AG09319 (cell line): Measurements from ENCODE around the gene DCP1B.

Source experiments
- DNase-seq: peaks from one replicate; pipeline ENCODE4 v3.0.0-alpha.2; 2010; ENCODE audit warnings: low read depth; ENCODE audit errors: extremely low read depth
- TF ChIP-seq, protein P1 (sequence below): IDR thresholded peaks from 2 replicates; pipeline ENCODE4 v1.5.1; 2011; ENCODE audit warnings: low read depth, mild to moderate bottlenecking, inconsistent platforms, low read length, moderate library complexity

DCP1B gene

DNA sequence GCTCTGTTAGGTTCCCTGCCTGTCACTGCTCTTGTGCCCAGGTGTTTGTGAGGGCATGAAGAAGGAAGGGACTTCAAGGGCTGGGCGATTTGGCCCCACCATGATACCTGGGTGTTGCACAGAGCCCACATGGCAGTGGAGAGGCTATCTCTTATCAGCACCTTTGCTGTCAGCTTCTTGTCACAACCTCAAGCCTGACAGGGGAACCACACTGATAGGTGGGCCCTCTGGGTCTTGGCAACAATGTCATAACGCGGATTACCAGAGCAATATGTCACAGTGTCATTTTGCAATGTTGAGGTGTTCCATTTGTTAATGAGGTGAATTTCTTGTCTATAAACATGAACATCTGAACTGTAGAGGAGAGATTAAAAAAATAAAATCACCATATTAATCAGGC lies 25.6 kb upstream of the DCP1B start:
- DNase-seq: no peak
- TF ChIP-seq, protein P1, sequence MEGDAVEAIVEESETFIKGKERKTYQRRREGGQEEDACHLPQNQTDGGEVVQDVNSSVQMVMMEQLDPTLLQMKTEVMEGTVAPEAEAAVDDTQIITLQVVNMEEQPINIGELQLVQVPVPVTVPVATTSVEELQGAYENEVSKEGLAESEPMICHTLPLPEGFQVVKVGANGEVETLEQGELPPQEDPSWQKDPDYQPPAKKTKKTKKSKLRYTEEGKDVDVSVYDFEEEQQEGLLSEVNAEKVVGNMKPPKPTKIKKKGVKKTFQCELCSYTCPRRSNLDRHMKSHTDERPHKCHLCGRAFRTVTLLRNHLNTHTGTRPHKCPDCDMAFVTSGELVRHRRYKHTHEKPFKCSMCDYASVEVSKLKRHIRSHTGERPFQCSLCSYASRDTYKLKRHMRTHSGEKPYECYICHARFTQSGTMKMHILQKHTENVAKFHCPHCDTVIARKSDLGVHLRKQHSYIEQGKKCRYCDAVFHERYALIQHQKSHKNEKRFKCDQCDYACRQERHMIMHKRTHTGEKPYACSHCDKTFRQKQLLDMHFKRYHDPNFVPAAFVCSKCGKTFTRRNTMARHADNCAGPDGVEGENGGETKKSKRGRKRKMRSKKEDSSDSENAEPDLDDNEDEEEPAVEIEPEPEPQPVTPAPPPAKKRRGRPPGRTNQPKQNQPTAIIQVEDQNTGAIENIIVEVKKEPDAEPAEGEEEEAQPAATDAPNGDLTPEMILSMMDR: no peak

DNA sequence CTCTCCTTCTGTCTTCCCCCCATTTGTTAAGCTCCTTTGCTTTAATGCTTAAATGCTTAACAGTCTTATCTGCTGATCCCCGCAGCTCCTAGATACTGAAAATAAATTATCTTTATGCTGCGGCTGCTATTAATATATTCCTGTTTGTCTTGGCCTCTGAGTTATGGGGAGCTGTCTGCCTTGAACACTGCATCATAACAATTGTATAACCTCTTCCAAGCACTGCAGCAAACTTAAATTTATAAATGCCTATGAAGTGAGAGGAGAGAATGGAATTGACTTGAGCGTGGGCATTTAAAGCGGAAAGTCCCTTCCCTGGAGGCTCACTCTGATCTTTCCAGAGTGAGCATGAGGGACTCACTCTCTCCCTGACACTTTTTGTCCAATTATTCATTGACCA lies 23.1 kb upstream of the DCP1B start:
- TF ChIP-seq, protein P1: no peak
- DNase-seq: no peak

DNA sequence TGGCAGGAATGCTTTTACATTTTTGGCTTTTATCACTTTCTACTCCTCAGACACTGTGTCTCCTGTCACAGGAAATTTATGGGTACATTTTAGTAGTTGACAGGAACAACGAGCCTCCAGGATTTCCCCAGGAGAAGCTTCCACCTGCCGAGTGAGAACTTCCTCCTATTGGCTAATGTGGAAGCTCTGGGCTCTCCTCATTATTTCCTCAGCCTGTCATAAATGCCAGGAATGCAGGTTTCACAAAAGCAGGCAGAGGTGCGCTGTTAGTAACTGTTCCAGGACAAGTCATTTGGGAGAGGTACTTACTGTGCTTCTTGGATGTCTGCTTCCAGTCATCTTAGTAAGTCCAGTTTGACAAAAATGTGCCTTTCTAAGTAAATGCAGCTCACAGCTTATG lies 19.1 kb upstream of the DCP1B start:
- TF ChIP-seq, protein P1: no peak

DNA sequence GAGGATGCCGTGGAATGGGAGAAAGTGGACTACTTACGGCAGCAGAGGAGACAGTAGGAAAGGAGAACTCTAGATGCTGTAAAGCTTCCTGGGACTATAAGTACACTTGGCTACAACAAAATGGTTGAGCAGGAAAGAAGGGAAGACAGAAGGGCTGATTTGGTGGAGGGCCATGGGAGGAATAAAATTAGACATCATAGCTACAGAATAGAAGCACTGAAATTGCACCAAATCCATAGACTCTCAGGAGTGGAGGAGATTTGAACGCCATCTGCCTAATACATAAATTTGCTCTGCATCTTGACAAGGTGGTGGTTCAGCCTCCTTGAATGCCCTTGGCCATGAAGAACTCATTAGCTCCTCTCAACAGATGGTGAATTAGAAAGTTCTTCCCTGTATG lies 16.3 kb upstream of the DCP1B start:
- TF ChIP-seq, protein P1: no peak
- no peak for DNase-seq

More for the DNA sequence above, 19.1 kb upstream of the DCP1B start:
- DNase-seq: no peak

DNA sequence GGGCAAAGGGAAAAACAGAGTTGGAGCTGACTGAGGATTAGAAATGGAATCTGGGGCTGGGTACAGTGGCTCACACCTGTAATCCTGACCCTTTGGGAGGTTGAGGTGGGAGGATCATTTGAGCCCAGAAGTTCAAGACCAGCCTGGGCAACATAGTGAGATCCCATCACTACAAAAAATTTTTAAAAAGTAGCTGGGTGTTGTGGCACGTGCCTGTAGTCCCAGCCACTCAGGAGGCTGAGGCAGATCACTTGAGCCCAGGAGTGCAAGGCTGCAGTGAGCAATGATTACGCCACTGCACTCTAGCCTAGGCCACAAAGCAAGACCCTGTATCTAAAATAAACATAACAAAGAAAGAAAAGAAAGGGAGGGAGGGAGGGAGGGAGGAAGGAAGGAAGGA lies 14.9 kb upstream of the DCP1B start:
- no peak for DNase-seq

DNA sequence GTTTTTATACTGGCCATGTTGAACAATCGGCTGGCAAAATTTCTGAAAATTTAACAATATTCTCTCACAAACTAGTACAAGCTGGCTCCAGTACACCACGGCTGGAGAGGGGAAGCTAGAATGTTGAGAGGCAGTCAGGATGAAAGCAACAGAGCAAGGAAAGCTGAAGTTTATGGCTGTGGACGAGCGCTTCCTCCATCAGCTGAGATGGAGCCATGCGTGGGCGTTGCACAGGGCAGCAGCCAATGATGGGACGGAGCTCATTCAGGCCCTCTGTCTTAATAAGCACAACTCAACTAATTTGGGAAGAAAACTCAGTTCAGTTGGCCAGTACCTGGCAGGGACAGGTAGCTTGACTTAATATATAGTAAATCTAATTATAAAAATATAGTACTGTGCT lies 14.1 kb upstream of the DCP1B start:
- TF ChIP-seq, protein P1: no peak

More for the DNA sequence above, 14.9 kb upstream of the DCP1B start:
- TF ChIP-seq, protein P1: no peak

DNA sequence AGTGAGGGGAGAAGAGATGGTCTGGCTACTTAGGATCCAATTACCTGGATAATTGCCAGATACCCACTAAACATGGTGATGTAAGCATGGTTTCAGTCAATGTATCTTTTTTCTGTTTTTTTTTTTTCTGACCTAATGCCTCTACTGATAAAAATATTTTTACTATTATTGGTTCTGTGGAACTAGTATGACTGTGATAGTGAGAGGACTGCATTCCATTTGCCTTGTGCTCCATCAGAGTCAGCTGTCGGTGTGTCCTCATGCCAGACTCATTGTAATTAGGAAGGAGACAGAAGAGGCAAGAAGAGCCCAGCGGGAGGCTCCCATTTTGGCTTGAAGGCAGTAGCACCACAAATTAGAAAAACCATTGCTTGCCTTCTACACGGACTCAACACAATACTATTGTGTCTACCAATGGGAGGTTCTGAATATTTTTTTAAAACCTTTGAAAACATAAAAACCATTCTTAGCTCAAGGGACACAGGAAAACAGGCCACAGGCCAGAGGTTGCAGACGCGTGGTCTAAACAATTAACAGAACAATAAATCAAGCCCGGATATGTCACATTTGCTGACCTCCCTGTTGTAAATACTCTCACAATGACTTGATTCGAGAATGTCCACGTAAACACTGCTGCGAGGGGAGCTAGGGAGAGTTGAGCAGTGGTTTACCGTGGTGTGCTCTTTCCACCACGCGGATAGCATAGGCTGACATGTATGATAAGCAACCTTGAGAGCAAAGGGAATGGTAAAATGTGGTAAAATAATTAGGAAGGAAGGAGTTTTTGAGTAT lies 13.5 kb upstream of the DCP1B start:
- DNase-seq: no peak
- TF ChIP-seq, protein P1: no peak

More for the DNA sequence above, 14.1 kb upstream of the DCP1B start:
- DNase-seq: no peak
